HUES6 (cell line): ENCODE measurements around the gene KCNMA1.
"Not testable (repeated sequence)": the region's sequence is repeated elsewhere in the genome, so short reads cannot be mapped to it uniquely, and the experiment has no call there.

Source experiments
- H3K27ac ChIP-seq: 2 replicates; pipeline ENCODE4 v1.7.0; 2013; ENCODE audit warnings: low read depth, mild to moderate bottlenecking, low read length, inconsistent platforms
- H3K27me3 ChIP-seq: 2 replicates; pipeline ENCODE4 v1.6.1; 2013; ENCODE audit warnings: low read length; ENCODE audit not compliant: control insufficient read depth, insufficient read depth
- H3K36me3 ChIP-seq: 2 replicates; pipeline ENCODE4 v1.6.1; 2013; ENCODE audit warnings: low read length; ENCODE audit not compliant: control insufficient read depth, insufficient read depth
- H3K4me1 ChIP-seq: 2 replicates; pipeline ENCODE4 v1.6.1; 2013; ENCODE audit warnings: low read length; ENCODE audit not compliant: control insufficient read depth, insufficient read depth
- H3K4me3 ChIP-seq: 2 replicates; pipeline ENCODE4 v1.5.1; 2013; ENCODE audit warnings: low read depth, low read length
- H3K9ac ChIP-seq: one replicate; pipeline ENCODE4 v1.6.1; 2013; ENCODE audit warnings: mild to moderate bottlenecking, low read length
- H3K9me3 ChIP-seq: 2 replicates; pipeline ENCODE4 v1.6.1; 2013; ENCODE audit warnings: low read depth, low read length; ENCODE audit not compliant: control insufficient read depth, insufficient read depth

The KCNMA1 gene

DNA sequence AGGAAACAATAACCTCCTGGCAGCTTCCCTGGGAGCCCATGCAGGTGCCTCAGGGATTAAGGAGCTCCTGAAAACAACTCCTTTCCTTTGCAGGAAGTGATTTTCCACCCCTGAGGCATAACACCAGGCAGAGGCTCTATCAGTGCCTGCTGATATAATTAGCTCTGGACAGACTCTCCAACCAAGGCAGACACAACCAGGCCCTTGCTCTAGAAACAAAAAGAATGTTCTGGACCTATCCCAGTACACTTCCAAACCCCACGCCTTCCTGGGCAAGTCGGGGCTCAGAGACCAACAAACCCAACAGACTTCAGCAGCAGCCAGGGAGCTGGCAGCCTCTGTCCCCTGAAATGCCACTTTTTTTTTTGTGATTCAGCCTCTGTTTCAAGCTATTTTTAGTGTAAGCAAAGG is 247.1 kb downstream of the KCNMA1 start:
- Histone ChIP-seq H3K27ac (no peak overlapping the region), H3K4me1 (peaks cover 29% of the 10 kb centered on the region), H3K9me3 (no peaks in the 10 kb centered on the region), H3K36me3 (no peaks in the 10 kb centered on the region), H3K4me3 (no peak overlapping the region), H3K9ac (no peak overlapping the region), H3K27me3 (no peaks in the 10 kb centered on the region)

DNA sequence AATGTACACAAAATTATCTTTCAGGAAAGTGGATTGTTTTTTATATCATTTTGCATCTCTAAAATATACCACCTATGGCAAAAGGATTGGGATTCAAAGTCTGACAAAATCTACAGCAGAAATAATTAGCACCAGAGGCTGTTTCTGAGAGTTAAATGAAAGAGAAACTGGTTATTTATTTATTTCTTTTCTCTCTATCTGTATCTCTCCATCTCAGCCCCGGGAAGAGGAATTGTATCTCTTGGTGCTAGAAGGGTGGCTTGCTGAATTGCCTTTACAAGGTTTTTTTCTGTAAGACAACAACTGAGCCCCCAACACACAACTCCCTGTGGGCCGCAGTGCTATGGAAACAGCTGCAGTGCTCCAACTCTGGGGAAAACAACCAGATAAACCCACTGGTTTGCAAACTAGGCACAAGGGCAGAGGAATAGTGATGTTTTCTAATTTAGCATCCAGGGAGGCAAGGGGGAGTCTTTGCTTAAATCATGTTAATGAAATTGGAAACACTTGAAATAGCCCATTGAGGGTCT is 249.0 kb downstream of the KCNMA1 start:
- H3K9me3 ChIP-seq: no peaks in the 10 kb centered on the region
- peaks cover 29% of the 10 kb centered on the region for H3K4me1 ChIP-seq
- H3K36me3 ChIP-seq: no peaks in the 10 kb centered on the region
- no peaks in the 10 kb centered on the region for H3K27me3 ChIP-seq
- no peak overlapping the region for H3K27ac ChIP-seq
- H3K4me3 ChIP-seq: no peak overlapping the region
- no peak overlapping the region for H3K9ac ChIP-seq

DNA sequence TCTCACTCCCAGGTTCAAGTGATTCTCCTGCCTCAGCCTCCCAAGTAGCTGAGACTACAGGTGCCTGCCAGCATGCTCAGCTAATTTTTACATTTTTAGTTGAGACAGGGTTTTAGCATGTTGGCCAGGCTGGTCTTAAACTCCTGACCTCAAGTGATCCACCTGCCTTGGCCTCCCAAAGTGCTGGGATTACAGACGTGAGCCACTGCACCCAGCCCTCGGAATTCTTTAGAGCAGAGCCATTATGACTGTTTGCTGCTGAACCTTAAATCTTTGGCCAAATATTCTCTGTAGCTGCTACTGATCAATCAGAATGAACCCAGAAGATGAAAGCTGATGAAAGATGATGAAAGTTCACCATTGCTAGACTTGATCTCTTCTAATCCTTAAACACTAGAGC is 249.9 kb downstream of the KCNMA1 start:
- H3K9me3 ChIP-seq, H3K4me3 ChIP-seq, H3K27me3 ChIP-seq: not testable (repeated sequence)

DNA sequence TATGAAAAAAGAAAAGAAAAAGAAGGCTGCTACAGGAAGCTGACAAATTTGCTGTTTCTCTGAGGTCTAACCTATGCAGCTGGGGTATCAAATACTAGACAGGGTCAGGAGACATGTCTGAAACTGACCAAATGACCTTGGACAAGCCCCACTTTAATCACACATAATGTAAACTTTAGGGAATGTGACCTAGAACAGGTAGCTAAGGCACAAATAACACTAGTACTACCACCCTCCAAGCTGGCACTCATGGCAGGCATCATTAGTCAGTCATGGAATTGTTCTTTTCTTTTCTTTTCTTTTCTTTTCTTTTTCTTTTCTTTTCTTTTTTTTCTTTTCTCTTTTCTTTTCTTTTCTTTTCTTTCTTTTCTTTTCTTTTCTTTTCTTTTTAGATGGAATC is 250.4 kb downstream of the KCNMA1 start:
- Histone ChIP-seq H3K36me3 (no peaks in the 10 kb centered on the region), H3K9ac (no peak overlapping the region), H3K27ac (no peak overlapping the region), H3K9me3 (no peaks in the 10 kb centered on the region), H3K4me1 (peaks cover 29% of the 10 kb centered on the region), H3K27me3 (no peaks in the 10 kb centered on the region), H3K4me3 (no peak overlapping the region)

More for the DNA sequence above, 249.9 kb downstream of the KCNMA1 start:
- H3K4me1 ChIP-seq: peaks cover 29% of the 10 kb centered on the region
- H3K36me3 ChIP-seq, H3K9ac ChIP-seq, H3K27ac ChIP-seq: not testable (repeated sequence)

DNA sequence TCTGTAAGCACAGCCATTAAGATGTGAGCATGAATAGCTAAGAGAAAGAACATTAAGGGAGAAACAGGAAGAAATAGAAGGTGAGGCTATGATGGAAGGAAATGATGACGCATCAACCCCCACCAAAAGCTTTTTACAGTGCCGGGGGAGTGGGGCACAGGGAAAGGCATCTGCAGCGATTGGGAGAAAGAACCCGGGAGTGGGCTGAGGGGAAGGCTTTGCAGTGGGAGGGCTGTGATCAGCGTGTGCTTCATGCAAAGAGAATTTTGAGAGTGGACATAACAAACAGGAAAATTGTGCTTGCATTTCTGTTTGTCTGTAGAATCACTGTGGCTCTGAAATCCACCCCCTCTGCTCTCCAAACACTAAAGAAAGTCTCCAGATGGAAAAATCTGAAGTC is 250.8 kb downstream of the KCNMA1 start:
- Histone ChIP-seq H3K36me3 (no peaks in the 10 kb centered on the region), H3K27me3 (no peaks in the 10 kb centered on the region), H3K4me3 (no peak overlapping the region), H3K4me1 (peaks cover 29% of the 10 kb centered on the region), H3K9me3 (no peaks in the 10 kb centered on the region), H3K9ac (no peak overlapping the region), H3K27ac (no peak overlapping the region)

DNA sequence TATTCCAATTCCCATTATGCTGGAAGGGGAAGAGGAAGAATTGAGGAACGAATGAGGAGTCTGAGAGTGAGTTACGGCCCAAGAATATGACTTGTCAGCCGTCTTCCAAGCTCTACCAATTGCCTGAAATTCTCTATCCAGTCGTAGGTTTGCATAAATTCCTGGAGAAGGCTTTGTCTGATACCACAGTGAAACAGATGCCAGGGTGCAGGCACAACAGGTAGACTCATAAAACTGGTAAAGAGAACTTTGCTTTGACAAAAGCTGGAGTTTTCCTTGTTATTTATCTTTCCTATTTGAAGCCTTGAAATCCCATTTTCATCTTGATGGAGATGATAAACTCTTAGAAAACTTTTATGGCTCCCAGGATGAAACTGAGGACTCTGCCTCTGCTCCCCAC is 251.2 kb downstream of the KCNMA1 start:
- Histone ChIP-seq H3K27ac (no peak overlapping the region), H3K9me3 (no peaks in the 10 kb centered on the region), H3K27me3 (no peaks in the 10 kb centered on the region), H3K9ac (no peak overlapping the region), H3K36me3 (no peaks in the 10 kb centered on the region), H3K4me3 (no peak overlapping the region), H3K4me1 (peaks cover 25% of the 10 kb centered on the region)

DNA sequence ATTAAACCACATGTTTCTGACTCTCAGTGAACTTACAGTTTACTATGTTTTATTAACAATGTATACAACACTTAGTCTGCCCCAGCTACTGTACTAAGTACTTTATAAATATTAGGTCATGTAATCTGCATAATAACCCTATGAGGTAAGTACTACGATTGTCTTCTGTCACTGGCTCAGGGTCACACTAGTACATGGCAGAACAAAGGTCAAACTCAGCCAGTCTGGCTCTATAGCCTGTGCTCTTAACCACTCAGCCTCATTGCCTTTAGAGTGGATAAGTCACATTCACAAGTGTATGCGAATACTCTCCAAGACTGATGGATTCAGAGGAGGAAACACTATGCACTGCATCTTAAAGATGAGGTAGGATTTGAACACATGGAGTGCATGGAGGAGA is 252.3 kb downstream of the KCNMA1 start:
- H3K9ac ChIP-seq: no peak overlapping the region
- no peaks in the 10 kb centered on the region for H3K36me3 ChIP-seq
- H3K9me3 ChIP-seq: no peaks in the 10 kb centered on the region
- H3K27ac ChIP-seq: no peak overlapping the region
- no peak overlapping the region for H3K4me3 ChIP-seq
- peaks cover 14% of the 10 kb centered on the region for H3K4me1 ChIP-seq
- H3K27me3 ChIP-seq: no peaks in the 10 kb centered on the region

DNA sequence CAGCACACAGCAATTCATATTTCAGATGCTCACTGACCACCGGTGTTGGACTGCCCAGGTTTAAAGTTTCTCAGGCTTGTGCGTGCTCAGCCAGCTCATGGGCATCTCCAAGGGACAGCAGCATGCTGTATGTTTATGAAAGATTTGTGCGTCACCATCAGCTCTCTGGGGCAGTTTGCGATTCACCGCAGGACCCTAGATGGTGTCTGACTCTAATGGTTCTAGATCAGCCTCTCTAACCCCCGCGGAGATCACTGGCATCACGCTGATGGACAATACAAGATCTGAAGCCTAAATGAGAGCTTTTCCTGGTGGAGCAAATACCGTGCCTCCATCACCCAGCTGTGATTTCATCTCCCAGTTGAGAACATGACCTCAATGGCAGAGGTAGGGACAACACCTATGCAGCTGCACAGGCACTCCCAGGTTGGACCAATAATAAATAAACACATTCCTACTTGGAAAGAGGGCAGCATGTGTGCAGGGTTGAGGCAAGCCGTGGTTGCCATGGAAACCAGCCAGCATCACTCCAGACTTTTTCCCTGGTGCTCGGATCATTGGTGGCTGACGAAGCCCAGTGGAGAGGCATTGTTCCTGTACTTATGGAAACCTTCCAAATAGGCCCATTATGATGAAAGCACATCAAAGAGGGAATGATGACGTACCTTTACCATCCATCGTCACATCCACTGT is 253.6 kb downstream of the KCNMA1 start:
- no peak overlapping the region for H3K9ac ChIP-seq
- H3K4me3 ChIP-seq: no peak overlapping the region
- no peaks in the 10 kb centered on the region for H3K36me3 ChIP-seq

DNA sequence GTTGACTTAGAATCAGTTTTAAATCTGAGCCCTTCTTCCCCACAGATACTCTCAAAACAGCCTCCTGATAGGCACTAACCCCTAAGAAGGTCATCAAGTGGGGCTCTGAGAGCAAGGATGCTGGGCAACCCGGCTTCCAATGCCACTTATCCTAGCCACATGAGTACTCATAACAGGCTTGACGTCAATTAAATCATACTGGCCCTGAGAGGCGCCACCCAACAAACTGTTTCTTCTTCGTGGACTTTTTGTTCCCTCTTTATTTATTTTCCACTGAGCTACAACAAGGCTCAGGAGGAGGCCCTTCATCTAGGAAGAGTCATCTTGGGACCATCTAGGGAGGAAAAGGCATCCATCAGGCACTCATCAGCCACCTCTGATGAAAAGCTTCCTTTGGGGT is 255.9 kb downstream of the KCNMA1 start:
- Histone ChIP-seq H3K36me3 (no peaks in the 10 kb centered on the region), H3K4me1 (0 out of 2 replicates have a peak, but pooled peaks cover 2% of the 10 kb centered on the region), H3K9ac (no peak overlapping the region), H3K27me3 (no peaks in the 10 kb centered on the region; the same call in 1 of the 2 replicates), H3K9me3 (no peaks in the 10 kb centered on the region), H3K27ac (no peak overlapping the region), H3K4me3 (no peak overlapping the region)

More for the DNA sequence above, 253.6 kb downstream of the KCNMA1 start:
- no peaks in the 10 kb centered on the region for H3K9me3 ChIP-seq
- H3K27ac ChIP-seq: no peak overlapping the region
- H3K27me3 ChIP-seq: no peaks in the 10 kb centered on the region; the same call in 1 of the 2 replicates
- H3K4me1 ChIP-seq: peaks cover 12% of the 10 kb centered on the region; the same call in 1 of the 2 replicates

DNA sequence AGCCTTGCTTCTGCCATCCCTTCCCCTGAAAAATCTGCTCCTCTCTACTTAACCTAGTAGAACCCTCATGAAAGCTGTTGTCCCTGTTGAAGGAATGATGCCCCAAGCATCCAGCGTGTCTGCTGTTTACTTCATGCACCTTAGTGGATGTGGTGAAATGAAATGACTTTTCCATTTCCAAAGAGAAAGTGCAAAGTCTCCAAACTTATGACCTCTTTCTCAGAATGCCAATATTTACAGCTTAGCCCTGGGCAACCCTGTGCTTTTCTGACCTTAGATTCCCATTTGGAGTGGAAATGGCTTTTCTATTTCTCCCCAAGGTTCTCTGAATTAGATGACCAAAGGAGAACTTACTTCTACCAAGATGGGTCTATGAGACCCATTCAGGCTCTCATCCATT is 256.9 kb downstream of the KCNMA1 start:
- H3K4me1 ChIP-seq: no peaks in the 10 kb centered on the region
- H3K9me3 ChIP-seq: no peaks in the 10 kb centered on the region
- no peaks in the 10 kb centered on the region; the same call in 1 of the 2 replicates for H3K27me3 ChIP-seq
- H3K36me3 ChIP-seq: no peaks in the 10 kb centered on the region
- H3K27ac ChIP-seq: no peak overlapping the region
- H3K9ac ChIP-seq: no peak overlapping the region
- no peak overlapping the region for H3K4me3 ChIP-seq

DNA sequence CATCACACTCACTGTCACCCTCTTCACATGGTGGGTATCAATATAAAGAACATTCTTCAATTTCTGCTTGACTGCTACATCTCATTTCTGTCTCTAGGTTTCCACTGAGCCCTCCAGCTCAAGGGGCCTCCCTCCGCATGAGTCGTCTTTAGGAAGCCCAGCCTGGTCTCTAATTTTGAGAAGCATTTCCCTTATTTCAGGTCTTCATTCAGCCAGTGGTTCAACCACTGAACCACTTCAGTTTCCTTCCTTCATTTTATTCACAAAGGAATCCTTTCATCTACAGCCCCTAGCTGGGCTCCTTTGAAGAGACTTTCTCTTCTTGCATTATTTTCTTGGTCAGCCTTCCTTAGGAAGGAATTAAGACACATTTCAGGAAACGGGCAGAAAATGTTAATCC is 257.4 kb downstream of the KCNMA1 start:
- Histone ChIP-seq H3K27ac (no peak overlapping the region), H3K9me3 (no peaks in the 10 kb centered on the region), H3K9ac (no peak overlapping the region), H3K4me1 (no peaks in the 10 kb centered on the region), H3K4me3 (no peak overlapping the region), H3K27me3 (no peaks in the 10 kb centered on the region; the same call in 1 of the 2 replicates), H3K36me3 (no peaks in the 10 kb centered on the region)
